ENCODE data around the gene USP35.

GRCh38 chr11:78239781-78240180 lies 51.1 kb downstream of the USP35 start:
- TF ChIP-seq, protein P1, sequence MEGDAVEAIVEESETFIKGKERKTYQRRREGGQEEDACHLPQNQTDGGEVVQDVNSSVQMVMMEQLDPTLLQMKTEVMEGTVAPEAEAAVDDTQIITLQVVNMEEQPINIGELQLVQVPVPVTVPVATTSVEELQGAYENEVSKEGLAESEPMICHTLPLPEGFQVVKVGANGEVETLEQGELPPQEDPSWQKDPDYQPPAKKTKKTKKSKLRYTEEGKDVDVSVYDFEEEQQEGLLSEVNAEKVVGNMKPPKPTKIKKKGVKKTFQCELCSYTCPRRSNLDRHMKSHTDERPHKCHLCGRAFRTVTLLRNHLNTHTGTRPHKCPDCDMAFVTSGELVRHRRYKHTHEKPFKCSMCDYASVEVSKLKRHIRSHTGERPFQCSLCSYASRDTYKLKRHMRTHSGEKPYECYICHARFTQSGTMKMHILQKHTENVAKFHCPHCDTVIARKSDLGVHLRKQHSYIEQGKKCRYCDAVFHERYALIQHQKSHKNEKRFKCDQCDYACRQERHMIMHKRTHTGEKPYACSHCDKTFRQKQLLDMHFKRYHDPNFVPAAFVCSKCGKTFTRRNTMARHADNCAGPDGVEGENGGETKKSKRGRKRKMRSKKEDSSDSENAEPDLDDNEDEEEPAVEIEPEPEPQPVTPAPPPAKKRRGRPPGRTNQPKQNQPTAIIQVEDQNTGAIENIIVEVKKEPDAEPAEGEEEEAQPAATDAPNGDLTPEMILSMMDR (IDR thresholded peaks at IDR 0.05), result no peak
- TF ChIP-seq POLR2AphosphoS5 (IDR thresholded peaks at IDR 0.05), result no peak

Measured in sigmoid colon (tissue), 4 donors.